Liver (tissue), 3 donors: ENCODE results near the gene LRMDA.

Source experiments
- FOXA1 ChIP-seq: IDR thresholded peaks from 2 replicates; pipeline ENCODE4 v1.6.1; 2016; ENCODE audit warnings: antibody characterized with exemption
- JUND ChIP-seq, 2 donors: IDR thresholded peaks; 2 replicates each; pipeline ENCODE4 v1.6.1; 2016; ENCODE audit warnings: antibody characterized with exemption in 2 of 2
- NR2F2 ChIP-seq: IDR thresholded peaks from 2 replicates; pipeline ENCODE4 v1.6.1; 2016; ENCODE audit warnings: antibody characterized with exemption
- RAD21 ChIP-seq, 2 donors: IDR thresholded peaks; 2 replicates each; pipeline ENCODE4 v1.6.1; 2016; ENCODE audit warnings: antibody characterized with exemption in 2 of 2, mild to moderate bottlenecking in 2 of 2
- RXRA ChIP-seq, 2 donors: IDR thresholded peaks; 2 replicates each; pipeline ENCODE4 v1.6.1; 2017 to 2018; ENCODE audit warnings: antibody characterized with exemption in 2 of 2, mild to moderate bottlenecking in 1 of 2
- SP1 ChIP-seq: IDR thresholded peaks from 2 replicates; pipeline ENCODE4 v1.6.1; 2018; ENCODE audit warnings: antibody characterized with exemption, mild to moderate bottlenecking
- YY1 ChIP-seq: IDR thresholded peaks from 2 replicates; pipeline ENCODE4 v1.6.1; 2016; ENCODE audit warnings: antibody characterized with exemption, mild to moderate bottlenecking
- TF ChIP-seq, protein P1 (sequence below): fragments of 150-350 bp; IDR thresholded peaks from 2 replicates; pipeline ENCODE4 v1.5.1; 2017; ENCODE audit warnings: improper control_type of control experiment, low read depth, low read length; ENCODE audit not compliant: missing input control
- TF ChIP-seq, protein P2 (sequence below): IDR thresholded peaks from 2 replicates; pipeline ENCODE4 v1.6.1; 2016; ENCODE audit warnings: antibody characterized with exemption, mild to moderate bottlenecking
- TF ChIP-seq, protein P3 (sequence below): IDR thresholded peaks from 2 replicates; pipeline ENCODE4 v1.6.1; 2016; ENCODE audit warnings: antibody characterized with exemption
- donor health status: healthy.
- donor health status: healthy.

DNA sequence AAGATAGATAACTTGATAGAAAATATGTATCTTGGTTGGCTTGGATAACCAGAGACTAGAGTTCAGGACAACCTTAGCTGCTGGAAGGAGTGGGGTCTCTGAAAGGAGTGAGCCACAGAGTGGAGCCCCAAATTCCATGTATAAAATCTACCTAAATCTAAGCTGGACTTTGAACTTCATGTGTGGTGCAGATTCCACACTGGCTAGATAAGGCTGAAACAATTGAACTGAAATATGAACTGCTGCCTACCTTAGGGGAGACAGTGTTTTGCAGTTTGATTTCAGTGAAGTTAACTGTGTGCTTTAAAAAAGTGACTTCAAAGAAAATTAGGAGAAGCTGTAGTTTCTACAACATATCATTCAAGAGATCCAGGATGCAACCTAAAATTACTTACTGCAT is 123.9 kb downstream of the LRMDA start:
- TF ChIP-seq SP1 (no peak), NR2F2 (no peak), RXRA (IDR thresholded peaks at IDR 0.05) (no peak), YY1 (no peak), JUND (IDR thresholded peaks at IDR 0.05) (no peak), RAD21 (IDR thresholded peaks at IDR 0.05) (no peak), FOXA1 (no peak)
- TF ChIP-seq, protein P1, sequence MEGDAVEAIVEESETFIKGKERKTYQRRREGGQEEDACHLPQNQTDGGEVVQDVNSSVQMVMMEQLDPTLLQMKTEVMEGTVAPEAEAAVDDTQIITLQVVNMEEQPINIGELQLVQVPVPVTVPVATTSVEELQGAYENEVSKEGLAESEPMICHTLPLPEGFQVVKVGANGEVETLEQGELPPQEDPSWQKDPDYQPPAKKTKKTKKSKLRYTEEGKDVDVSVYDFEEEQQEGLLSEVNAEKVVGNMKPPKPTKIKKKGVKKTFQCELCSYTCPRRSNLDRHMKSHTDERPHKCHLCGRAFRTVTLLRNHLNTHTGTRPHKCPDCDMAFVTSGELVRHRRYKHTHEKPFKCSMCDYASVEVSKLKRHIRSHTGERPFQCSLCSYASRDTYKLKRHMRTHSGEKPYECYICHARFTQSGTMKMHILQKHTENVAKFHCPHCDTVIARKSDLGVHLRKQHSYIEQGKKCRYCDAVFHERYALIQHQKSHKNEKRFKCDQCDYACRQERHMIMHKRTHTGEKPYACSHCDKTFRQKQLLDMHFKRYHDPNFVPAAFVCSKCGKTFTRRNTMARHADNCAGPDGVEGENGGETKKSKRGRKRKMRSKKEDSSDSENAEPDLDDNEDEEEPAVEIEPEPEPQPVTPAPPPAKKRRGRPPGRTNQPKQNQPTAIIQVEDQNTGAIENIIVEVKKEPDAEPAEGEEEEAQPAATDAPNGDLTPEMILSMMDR, result no peak
- TF ChIP-seq, protein P2, sequence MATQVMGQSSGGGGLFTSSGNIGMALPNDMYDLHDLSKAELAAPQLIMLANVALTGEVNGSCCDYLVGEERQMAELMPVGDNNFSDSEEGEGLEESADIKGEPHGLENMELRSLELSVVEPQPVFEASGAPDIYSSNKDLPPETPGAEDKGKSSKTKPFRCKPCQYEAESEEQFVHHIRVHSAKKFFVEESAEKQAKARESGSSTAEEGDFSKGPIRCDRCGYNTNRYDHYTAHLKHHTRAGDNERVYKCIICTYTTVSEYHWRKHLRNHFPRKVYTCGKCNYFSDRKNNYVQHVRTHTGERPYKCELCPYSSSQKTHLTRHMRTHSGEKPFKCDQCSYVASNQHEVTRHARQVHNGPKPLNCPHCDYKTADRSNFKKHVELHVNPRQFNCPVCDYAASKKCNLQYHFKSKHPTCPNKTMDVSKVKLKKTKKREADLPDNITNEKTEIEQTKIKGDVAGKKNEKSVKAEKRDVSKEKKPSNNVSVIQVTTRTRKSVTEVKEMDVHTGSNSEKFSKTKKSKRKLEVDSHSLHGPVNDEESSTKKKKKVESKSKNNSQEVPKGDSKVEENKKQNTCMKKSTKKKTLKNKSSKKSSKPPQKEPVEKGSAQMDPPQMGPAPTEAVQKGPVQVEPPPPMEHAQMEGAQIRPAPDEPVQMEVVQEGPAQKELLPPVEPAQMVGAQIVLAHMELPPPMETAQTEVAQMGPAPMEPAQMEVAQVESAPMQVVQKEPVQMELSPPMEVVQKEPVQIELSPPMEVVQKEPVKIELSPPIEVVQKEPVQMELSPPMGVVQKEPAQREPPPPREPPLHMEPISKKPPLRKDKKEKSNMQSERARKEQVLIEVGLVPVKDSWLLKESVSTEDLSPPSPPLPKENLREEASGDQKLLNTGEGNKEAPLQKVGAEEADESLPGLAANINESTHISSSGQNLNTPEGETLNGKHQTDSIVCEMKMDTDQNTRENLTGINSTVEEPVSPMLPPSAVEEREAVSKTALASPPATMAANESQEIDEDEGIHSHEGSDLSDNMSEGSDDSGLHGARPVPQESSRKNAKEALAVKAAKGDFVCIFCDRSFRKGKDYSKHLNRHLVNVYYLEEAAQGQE, result no peak
- TF ChIP-seq, protein P3, sequence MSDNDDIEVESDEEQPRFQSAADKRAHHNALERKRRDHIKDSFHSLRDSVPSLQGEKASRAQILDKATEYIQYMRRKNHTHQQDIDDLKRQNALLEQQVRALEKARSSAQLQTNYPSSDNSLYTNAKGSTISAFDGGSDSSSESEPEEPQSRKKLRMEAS, result no peak
